Measurements from ENCODE around the gene NADSYN1. TPM values are rescaled to one million over a fixed set of nuclear protein-coding genes. Genes with fewer than 3 reads are reported as not detected.
"Not testable (repeated sequence)": the region's sequence is repeated elsewhere in the genome, so short reads cannot be mapped to it uniquely, and the experiment has no call there.

Gene NADSYN1
- total RNA-seq, 1 donor from 2014 or later = 22.0 TPM

GRCh38 chr11:71526796-71527575, 74.0 kb downstream of the NADSYN1 start, which contains the start of gene KRTAP5-7:
KRTAP5-7 (plus strand) TSS chr11:71527267; CDS start chr11:71527301, 34 bp downstream.
- not testable (repeated sequence) for DNase-seq

DNA sequence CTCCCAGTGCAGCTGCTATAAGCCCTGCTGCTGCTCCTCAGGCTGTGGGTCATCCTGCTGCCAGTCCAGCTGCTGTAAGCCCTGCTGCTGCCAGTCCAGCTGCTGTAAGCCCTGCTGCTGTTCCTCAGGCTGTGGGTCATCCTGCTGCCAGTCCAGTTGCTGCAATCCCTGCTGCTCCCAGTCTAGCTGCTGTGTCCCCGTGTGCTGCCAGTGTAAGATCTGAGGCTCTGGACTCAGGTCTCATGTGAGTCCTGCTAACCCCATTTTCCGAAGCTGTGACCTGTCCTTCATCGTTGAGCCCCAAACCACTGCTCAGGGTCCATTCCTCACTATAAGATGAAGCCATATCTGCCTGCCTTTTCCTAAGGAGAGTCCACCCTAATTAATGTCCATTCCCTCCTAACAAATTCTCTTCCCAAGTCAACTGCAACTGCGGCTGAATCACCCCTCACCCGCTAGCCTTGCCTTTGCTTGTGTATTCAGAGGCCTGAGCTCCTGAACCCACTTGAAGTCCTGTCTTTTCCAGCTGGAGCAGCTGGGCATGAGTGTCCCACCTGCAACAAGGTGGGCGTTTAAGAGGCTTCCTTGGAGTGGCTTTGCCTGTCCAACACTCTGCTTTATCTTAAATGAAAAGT, 74.7 kb downstream of the NADSYN1 start:
- DNase-seq = no peak

- no peak for DNase-seq
Observed at GRCh38 chr11:71530602-71531001, 77.6 kb downstream of the NADSYN1 start.

GRCh38 chr11:71532036-71532610, 79.1 kb downstream of the NADSYN1 start:
- no peak for DNase-seq

- not testable (repeated sequence) for DNase-seq
Observed at GRCh38 chr11:71534711-71535608, 82.0 kb downstream of the NADSYN1 start.

GRCh38 chr11:71535825-71536224, 82.8 kb downstream of the NADSYN1 start:
- DNase-seq = no peak

- no peak for DNase-seq
Observed at GRCh38 chr11:71537537-71537936, 84.5 kb downstream of the NADSYN1 start.

GRCh38 chr11:71537977-71538665, 85.1 kb downstream of the NADSYN1 start, which contains the start of gene KRTAP5-8:
KRTAP5-8 (plus strand) TSS chr11:71538025; CDS start chr11:71538056, 31 bp downstream.
- not testable (repeated sequence) for DNase-seq

DNA sequence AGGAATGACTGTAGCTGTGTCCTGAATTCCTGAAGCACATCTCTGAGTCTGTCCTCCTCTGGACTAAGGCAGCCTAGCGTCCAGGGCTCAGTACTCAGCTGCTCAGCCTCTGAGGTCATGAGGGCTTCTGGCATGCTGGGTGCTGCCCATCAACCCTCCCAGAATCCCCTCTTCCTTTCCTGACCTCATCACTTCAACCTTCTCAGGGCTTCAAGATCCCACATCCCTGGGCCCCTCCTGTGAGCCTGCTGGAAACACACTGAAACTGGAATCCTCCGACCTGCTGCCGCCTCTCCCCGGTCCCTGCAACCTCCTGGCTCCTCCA, 85.6 kb downstream of the NADSYN1 start:
- no peak for DNase-seq

- DNase-seq = no peak
Observed at GRCh38 chr11:71539017-71539416, 86.0 kb downstream of the NADSYN1 start.

GRCh38 chr11:71539971-71540370, 87.0 kb downstream of the NADSYN1 start:
- DNase-seq = not testable (repeated sequence)

DNA sequence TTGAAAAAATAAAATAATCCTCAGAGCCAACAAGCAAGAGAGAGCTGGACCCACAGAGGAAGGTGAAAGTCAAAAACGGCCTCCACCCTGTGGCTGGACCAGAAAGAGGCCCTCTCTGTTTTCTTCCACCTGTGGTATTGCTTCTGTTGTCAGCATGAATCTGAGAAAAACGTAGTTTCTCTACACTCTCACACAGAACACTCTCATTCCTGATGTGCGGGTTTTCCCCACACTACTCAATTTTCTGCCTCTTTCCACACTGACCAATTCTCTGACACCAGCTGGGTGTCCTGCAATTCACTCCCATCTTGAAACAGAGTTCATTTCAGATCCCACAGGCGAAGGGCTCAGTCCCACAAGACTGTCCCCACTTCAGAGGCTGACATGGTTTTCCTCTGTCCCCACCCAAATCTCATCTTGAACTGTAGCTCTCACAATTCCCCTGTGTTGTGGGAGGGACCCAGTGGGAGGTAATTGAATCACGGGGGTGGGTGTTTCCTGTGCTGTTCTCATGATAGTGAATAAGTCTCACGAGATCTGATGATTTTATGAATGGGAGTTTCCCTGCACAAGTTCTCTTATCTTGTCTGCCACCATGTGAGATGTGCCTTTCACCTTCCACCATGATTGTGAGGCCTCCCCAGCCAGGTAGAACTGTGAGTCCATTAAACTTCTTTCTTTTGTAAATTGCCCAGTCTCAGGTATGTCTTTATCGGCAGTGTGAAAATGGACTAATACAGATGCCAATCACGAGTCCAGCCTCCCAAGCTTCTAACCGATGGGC, 87.7 kb downstream of the NADSYN1 start:
- not testable (repeated sequence) for DNase-seq

DNA sequence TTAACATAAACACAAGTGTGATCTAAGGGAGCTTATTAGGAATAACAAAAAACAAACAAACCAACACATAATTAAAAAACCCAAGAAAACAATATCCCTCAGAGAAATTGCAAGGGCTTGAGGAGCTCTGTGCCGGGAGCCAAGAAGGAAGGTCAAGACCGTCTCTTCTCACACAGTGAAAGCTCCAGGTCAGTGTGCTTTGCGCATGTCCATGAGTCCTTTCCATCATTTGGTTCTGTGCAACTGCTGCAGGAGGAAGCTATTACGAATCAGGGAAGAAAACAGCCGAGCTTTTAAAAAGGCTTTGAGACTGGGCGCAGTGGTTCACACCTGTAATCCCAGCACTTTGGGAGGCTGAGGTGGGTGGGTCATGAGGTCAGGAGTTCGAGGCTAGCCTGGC, 89.4 kb downstream of the NADSYN1 start:
- no peak for DNase-seq

- DNase-seq = no peak
Observed at GRCh38 chr11:71542879-71543777, 90.1 kb downstream of the NADSYN1 start.

GRCh38 chr11:71543866-71544265, 90.9 kb downstream of the NADSYN1 start:
- no peak for DNase-seq

DNA sequence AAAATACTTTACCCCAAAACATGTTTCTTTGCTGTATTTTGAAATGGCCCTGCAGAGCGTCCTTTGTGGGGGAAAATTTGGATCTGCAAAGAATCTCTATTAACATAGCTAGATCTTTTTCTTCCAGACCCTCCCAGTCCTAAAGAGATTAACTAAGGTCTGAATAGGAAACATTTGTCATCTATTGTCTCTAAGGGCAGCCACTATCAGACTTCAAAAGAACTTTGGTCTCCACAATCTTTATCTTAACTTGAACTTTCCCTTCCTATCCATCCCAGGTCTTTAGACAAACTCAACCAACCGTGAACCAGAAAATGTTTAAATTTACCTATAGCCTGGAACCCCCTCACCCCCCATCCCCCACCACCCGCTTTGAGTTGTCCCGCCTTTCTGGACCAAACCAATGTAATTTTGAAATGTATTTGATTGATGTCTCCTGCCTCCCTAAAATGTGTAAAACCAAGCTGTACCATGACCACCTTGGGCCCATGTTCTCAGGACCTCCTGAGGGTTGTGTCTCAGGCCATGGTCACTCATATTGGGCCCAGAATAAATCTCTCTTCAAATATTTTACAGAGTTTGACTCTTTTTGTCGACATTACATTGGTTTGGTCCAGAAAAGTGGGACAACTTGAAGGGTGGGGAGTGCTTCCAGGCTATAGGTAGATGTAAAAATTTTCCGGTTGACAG, 91.7 kb downstream of the NADSYN1 start:
- DNase-seq = no peak

- no peak for DNase-seq
Observed at GRCh38 chr11:71545405-71545966, 92.5 kb downstream of the NADSYN1 start.

GRCh38 chr11:71548120-71548519, 95.1 kb downstream of the NADSYN1 start, which contains the start of gene KRTAP5-9:
KRTAP5-9 (plus strand) TSS chr11:71548420; CDS start chr11:71548658, 238 bp downstream.
- no peak for DNase-seq

- no peak for DNase-seq
Observed at GRCh38 chr11:71548716-71549151, 95.7 kb downstream of the NADSYN1 start.
